ENCODE data around the gene ALDH3A2. TPM values are rescaled to one million over a fixed set of nuclear protein-coding genes. Genes with fewer than 3 reads are reported as not detected.

The ALDH3A2 gene
- total and polyA plus RNA-seq, 2 of the 8 experiments (the other 6 are each of a cell fraction or from before 2014, with no cell fraction given), result 20.6 to 72.9 TPM

GRCh38 chr17:19676896-19677295 lies 28.3 kb downstream of the ALDH3A2 start (continued):
- no peak for TF ChIP-seq CHD7 (IDR thresholded peaks at IDR 0.05; ENCODE audit: insufficient replicate concordance, low read length)
- TF ChIP-seq CTBP2 (IDR thresholded peaks at IDR 0.05; ENCODE audit: borderline replicate concordance, insufficient read depth, insufficient read length, low read length), result no peak
- no peak for TF ChIP-seq TCF12 (IDR thresholded peaks at IDR 0.05; ENCODE audit: low read depth, low read length)
- no peak for TF ChIP-seq YY1 (IDR thresholded peaks at IDR 0.05; ENCODE audit: low read depth, low read length)
- TF ChIP-seq SP2 (IDR thresholded peaks at IDR 0.05; ENCODE audit: low read length), result no peak
- no peak for TF ChIP-seq ATF3 (IDR thresholded peaks at IDR 0.05; ENCODE audit: insufficient read depth, low read depth, low read length)
- TF ChIP-seq SP1 (IDR thresholded peaks at IDR 0.05; ENCODE audit: low read depth, low read length), result no peak
- TF ChIP-seq EP300 (IDR thresholded peaks at IDR 0.05; ENCODE audit: borderline replicate concordance in 1 of 2, low read depth in 2 of 2, low read length in 2 of 2), result no peak
- no peak for TF ChIP-seq NRF1 (IDR thresholded peaks at IDR 0.05; ENCODE audit: low read depth, low read length)
- TF ChIP-seq CBX5 (IDR thresholded peaks at IDR 0.05; ENCODE audit: low read depth, low read length), result no peak
- no peak for TF ChIP-seq KDM5A (IDR thresholded peaks at IDR 0.05; ENCODE audit: low read length)

Measured in H1 (cell line).